OCI-LY7 (cell line): ENCODE data around the gene GRK3.

ENCODE experiments used
- EZH2phosphoT487 ChIP-seq: fragments of 200-600 bp; sonication (generic); IDR thresholded peaks from 2 replicates; pipeline ENCODE4 v1.6.1; 2018; ENCODE audit warnings: low read depth, borderline replicate concordance, mild to moderate bottlenecking, mixed run types, antibody characterized with exemption, low read length, moderate library complexity, mixed read lengths
- TF ChIP-seq, protein P1 (sequence below): fragments of 200-600 bp; sonication (generic); conservative IDR thresholded peaks from 2 replicates; pipeline ENCODE4 v1.5.1; 2014; ENCODE audit warnings: mild to moderate bottlenecking, antibody characterized with exemption, low read length, moderate library complexity, mixed read lengths

DNA sequence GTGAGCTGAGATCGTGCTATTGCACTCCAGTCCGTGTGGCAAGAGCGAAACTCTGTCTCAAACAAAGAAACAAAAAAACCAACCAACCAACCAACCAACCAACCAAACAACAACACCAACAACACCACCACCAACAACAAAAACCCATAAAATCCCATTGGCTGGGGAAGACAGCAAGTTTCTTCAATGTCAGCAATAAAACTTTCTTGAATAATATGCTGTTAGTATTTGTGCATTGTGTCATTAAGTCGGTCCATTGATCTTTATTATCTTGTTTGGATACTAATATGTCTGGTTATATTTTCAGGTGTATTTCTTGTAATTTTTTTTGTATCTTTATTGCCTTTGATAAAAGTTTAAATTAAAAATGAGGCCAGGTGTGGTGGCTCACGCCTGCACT, 9.4 kb downstream of the GRK3 start:
- TF ChIP-seq, protein P1, sequence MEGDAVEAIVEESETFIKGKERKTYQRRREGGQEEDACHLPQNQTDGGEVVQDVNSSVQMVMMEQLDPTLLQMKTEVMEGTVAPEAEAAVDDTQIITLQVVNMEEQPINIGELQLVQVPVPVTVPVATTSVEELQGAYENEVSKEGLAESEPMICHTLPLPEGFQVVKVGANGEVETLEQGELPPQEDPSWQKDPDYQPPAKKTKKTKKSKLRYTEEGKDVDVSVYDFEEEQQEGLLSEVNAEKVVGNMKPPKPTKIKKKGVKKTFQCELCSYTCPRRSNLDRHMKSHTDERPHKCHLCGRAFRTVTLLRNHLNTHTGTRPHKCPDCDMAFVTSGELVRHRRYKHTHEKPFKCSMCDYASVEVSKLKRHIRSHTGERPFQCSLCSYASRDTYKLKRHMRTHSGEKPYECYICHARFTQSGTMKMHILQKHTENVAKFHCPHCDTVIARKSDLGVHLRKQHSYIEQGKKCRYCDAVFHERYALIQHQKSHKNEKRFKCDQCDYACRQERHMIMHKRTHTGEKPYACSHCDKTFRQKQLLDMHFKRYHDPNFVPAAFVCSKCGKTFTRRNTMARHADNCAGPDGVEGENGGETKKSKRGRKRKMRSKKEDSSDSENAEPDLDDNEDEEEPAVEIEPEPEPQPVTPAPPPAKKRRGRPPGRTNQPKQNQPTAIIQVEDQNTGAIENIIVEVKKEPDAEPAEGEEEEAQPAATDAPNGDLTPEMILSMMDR, result no peak
- TF ChIP-seq EZH2phosphoT487, result no peak
